SK-N-SH treated with all-trans-retinoic acid at 6 μM for 48 hours (cell line): ENCODE data around the gene CNPY4.
A peak's percentile ranks its signal among the peaks of the same experiment; 100 is the strongest.

Experiments used
- ATAC-seq: fragments of 200-7000 bp; cut with Tn5 transposase; 3 replicates; pipeline ENCODE4 v1.9.1; 2020; ENCODE audit warnings: mild to moderate bottlenecking, moderate library complexity
- ARNTL ChIP-seq: fragments of 450-650 bp; formaldehyde crosslinking; IDR thresholded peaks from 2 replicates; pipeline ENCODE4 v1.5.0; 2020; ENCODE audit warnings: low read depth, mild to moderate bottlenecking, moderate library complexity, borderline replicate concordance
- BACH2 ChIP-seq: fragments of 250-450 bp; sonication (Bioruptor Pico); IDR thresholded peaks from 2 replicates; pipeline ENCODE4 v1.9.0; 2021; ENCODE audit warnings: mild to moderate bottlenecking, borderline replicate concordance
- CSDC2 ChIP-seq: fragments of 250-450 bp; sonication (Bioruptor Pico); IDR thresholded peaks from 2 replicates; pipeline ENCODE4 v1.5.0; 2020; ENCODE audit warnings: mild to moderate bottlenecking, moderate library complexity
- GLIS3 ChIP-seq: fragments of 250-450 bp; sonication (Bioruptor Pico); IDR thresholded peaks from 2 replicates; pipeline ENCODE4 v1.5.0; 2020; ENCODE audit warnings: mild to moderate bottlenecking, moderate library complexity
- OSR1 ChIP-seq: fragments of 250-450 bp; sonication (Bioruptor Pico); IDR thresholded peaks from 2 replicates; pipeline ENCODE4 v1.8.0; 2022; ENCODE audit warnings: moderate library complexity, mild to moderate bottlenecking, inconsistent platforms
- RARB ChIP-seq: fragments of 250-450 bp; sonication (Bioruptor Pico); IDR thresholded peaks from 2 replicates; pipeline ENCODE4 v1.8.0; 2021; ENCODE audit warnings: mild to moderate bottlenecking, moderate library complexity
- SNAI2 ChIP-seq: fragments of 250-450 bp; sonication (Bioruptor Pico); IDR thresholded peaks from 2 replicates; pipeline ENCODE4 v1.5.0; 2020; ENCODE audit warnings: mild to moderate bottlenecking, moderate library complexity
- TCF4 ChIP-seq: fragments of 250-450 bp; sonication (Bioruptor Pico); IDR thresholded peaks from 2 replicates; pipeline ENCODE4 v1.8.0; 2021; ENCODE audit warnings: mild to moderate bottlenecking, moderate library complexity, borderline replicate concordance
- ZC3H10 ChIP-seq: fragments of 250-450 bp; sonication (Bioruptor Pico); IDR thresholded peaks from 2 replicates; pipeline ENCODE4 v1.5.1; 2021; ENCODE audit warnings: mild to moderate bottlenecking, moderate library complexity
- ZFP3 ChIP-seq: fragments of 250-450 bp; sonication (Bioruptor Pico); IDR thresholded peaks from 2 replicates; pipeline ENCODE4 v1.5.0; 2020; ENCODE audit warnings: mild to moderate bottlenecking, moderate library complexity
- ZNF565 ChIP-seq: fragments of 450-650 bp; formaldehyde crosslinking; conservative IDR thresholded peaks from 2 replicates; pipeline ENCODE4 v1.5.0; 2020; ENCODE audit warnings: low read depth, mild to moderate bottlenecking, moderate library complexity
- ZNF70 ChIP-seq: fragments of 450-650 bp; formaldehyde crosslinking; IDR thresholded peaks from 2 replicates; pipeline ENCODE4 v1.5.0; 2020; ENCODE audit warnings: mild to moderate bottlenecking, moderate library complexity
- TF ChIP-seq, protein P1 (sequence below): fragments of 250-450 bp; sonication (Bioruptor Pico); IDR thresholded peaks from 2 replicates; pipeline ENCODE4 v1.5.1; 2020; ENCODE audit warnings: low read depth, mild to moderate bottlenecking, moderate library complexity
- TF ChIP-seq, protein P2 (sequence below): fragments of 250-450 bp; sonication (Bioruptor Pico); IDR thresholded peaks from 2 replicates; pipeline ENCODE4 v1.5.1; 2021; ENCODE audit warnings: mild to moderate bottlenecking, moderate library complexity
- TF ChIP-seq, protein P3 (sequence below): fragments of 250-450 bp; sonication (Bioruptor Pico); IDR thresholded peaks from 2 replicates; pipeline ENCODE4 v1.8.0; 2021; ENCODE audit warnings: low read depth, mild to moderate bottlenecking, moderate library complexity, borderline replicate concordance
- TF ChIP-seq, protein P4 (sequence below): fragments of 250-450 bp; sonication (Bioruptor Pico); IDR thresholded peaks from 2 replicates; pipeline ENCODE4 v1.5.0; 2020; ENCODE audit warnings: mild to moderate bottlenecking, moderate library complexity
- TF ChIP-seq, protein P5 (sequence below): fragments of 250-450 bp; sonication (Bioruptor Pico); IDR thresholded peaks from 2 replicates; pipeline ENCODE4 v1.8.0; 2020; ENCODE audit warnings: mild to moderate bottlenecking, moderate library complexity, borderline replicate concordance

Gene CNPY4, protein sequence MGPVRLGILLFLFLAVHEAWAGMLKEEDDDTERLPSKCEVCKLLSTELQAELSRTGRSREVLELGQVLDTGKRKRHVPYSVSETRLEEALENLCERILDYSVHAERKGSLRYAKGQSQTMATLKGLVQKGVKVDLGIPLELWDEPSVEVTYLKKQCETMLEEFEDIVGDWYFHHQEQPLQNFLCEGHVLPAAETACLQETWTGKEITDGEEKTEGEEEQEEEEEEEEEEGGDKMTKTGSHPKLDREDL

DNA sequence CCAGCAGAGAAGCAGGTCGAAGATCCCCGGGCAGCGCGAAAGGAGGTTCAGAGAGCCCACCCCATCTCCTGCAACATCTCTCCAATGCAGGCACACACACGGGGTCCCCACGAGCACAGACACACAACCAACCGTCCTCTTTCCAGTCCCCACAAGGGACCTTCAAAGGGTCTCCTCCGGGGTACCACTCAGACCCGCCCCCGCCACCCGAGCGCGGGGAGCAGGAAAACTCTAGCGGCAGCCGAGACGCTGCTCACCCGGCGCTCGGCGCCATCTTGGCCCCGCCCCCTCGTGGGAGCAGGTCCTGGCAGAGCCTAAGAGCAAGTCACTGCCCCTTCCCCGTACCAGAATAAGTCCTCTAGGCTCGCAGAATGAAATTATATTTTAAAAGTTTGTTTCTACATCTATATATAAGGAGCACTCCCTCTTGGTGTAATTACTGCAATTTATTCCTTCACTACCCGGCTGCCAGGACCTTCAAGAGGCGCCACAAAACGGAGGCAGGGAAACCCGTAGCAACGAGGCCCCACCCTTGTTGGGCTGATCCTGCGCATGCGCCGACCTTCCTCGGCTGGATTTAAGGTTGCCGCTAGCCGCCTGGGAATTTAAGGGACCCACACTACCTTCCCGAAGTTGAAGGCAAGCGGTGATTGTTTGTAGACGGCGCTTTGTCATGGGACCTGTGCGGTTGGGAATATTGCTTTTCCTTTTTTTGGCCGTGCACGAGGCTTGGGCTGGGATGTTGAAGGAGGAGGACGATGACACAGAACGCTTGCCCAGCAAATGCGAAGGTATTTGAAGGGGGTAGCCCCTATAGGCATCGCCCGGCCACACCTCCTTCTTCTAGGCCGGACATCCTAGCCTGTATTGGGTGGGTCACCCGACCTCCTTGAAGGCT, at the start of gene CNPY4, which contains the start of gene TAF6:
Gene CNPY4, plus strand, starts transcription at position 563 of the 898 bp plus-strand sequence. Its CDS starts 111 bp downstream, at position 674.
Gene TAF6, minus strand, starts transcription at position 287 of the 898 bp plus-strand sequence. CDS start 5,149 bp downstream, outside the sequence.
- peak; percentile 85 for ATAC-seq
- TF ChIP-seq RARB (CRISPR knock-in tag) (no peak), ZNF70 (CRISPR knock-in tag) (no peak), CSDC2 (CRISPR knock-in tag) (0 out of 2 replicates have a peak, but pooled peaks have one; percentile 50), ARNTL (CRISPR knock-in tag) (no peak), ZNF565 (CRISPR knock-in tag) (no peak), SNAI2 (CRISPR knock-in tag) (no peak), OSR1 (CRISPR knock-in tag) (no peak), ZC3H10 (no peak), GLIS3 (no peak), BACH2 (CRISPR knock-in tag) (no peak)
- TF ChIP-seq, protein P1, sequence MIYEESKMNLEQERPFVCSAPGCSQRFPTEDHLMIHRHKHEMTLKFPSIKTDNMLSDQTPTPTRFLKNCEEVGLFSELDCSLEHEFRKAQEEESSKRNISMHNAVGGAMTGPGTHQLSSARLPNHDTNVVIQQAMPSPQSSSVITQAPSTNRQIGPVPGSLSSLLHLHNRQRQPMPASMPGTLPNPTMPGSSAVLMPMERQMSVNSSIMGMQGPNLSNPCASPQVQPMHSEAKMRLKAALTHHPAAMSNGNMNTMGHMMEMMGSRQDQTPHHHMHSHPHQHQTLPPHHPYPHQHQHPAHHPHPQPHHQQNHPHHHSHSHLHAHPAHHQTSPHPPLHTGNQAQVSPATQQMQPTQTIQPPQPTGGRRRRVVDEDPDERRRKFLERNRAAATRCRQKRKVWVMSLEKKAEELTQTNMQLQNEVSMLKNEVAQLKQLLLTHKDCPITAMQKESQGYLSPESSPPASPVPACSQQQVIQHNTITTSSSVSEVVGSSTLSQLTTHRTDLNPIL (CRISPR knock-in tag): no peak
- TF ChIP-seq, protein P2, sequence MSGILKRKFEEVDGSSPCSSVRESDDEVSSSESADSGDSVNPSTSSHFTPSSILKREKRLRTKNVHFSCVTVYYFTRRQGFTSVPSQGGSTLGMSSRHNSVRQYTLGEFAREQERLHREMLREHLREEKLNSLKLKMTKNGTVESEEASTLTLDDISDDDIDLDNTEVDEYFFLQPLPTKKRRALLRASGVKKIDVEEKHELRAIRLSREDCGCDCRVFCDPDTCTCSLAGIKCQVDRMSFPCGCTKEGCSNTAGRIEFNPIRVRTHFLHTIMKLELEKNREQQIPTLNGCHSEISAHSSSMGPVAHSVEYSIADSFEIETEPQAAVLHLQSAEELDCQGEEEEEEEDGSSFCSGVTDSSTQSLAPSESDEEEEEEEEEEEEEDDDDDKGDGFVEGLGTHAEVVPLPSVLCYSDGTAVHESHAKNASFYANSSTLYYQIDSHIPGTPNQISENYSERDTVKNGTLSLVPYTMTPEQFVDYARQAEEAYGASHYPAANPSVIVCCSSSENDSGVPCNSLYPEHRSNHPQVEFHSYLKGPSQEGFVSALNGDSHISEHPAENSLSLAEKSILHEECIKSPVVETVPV (CRISPR knock-in tag): no peak
- TF ChIP-seq, protein P3, sequence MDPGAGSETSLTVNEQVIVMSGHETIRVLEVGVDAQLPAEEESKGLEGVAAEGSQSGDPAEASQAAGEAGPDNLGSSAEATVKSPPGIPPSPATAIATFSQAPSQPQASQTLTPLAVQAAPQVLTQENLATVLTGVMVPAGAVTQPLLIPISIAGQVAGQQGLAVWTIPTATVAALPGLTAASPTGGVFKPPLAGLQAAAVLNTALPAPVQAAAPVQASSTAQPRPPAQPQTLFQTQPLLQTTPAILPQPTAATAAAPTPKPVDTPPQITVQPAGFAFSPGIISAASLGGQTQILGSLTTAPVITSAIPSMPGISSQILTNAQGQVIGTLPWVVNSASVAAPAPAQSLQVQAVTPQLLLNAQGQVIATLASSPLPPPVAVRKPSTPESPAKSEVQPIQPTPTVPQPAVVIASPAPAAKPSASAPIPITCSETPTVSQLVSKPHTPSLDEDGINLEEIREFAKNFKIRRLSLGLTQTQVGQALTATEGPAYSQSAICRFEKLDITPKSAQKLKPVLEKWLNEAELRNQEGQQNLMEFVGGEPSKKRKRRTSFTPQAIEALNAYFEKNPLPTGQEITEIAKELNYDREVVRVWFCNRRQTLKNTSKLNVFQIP (CRISPR knock-in tag): no peak
- TF ChIP-seq, protein P4, sequence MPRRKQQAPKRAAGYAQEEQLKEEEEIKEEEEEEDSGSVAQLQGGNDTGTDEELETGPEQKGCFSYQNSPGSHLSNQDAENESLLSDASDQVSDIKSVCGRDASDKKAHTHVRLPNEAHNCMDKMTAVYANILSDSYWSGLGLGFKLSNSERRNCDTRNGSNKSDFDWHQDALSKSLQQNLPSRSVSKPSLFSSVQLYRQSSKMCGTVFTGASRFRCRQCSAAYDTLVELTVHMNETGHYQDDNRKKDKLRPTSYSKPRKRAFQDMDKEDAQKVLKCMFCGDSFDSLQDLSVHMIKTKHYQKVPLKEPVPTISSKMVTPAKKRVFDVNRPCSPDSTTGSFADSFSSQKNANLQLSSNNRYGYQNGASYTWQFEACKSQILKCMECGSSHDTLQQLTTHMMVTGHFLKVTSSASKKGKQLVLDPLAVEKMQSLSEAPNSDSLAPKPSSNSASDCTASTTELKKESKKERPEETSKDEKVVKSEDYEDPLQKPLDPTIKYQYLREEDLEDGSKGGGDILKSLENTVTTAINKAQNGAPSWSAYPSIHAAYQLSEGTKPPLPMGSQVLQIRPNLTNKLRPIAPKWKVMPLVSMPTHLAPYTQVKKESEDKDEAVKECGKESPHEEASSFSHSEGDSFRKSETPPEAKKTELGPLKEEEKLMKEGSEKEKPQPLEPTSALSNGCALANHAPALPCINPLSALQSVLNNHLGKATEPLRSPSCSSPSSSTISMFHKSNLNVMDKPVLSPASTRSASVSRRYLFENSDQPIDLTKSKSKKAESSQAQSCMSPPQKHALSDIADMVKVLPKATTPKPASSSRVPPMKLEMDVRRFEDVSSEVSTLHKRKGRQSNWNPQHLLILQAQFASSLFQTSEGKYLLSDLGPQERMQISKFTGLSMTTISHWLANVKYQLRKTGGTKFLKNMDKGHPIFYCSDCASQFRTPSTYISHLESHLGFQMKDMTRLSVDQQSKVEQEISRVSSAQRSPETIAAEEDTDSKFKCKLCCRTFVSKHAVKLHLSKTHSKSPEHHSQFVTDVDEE: no peak
- TF ChIP-seq, protein P5, sequence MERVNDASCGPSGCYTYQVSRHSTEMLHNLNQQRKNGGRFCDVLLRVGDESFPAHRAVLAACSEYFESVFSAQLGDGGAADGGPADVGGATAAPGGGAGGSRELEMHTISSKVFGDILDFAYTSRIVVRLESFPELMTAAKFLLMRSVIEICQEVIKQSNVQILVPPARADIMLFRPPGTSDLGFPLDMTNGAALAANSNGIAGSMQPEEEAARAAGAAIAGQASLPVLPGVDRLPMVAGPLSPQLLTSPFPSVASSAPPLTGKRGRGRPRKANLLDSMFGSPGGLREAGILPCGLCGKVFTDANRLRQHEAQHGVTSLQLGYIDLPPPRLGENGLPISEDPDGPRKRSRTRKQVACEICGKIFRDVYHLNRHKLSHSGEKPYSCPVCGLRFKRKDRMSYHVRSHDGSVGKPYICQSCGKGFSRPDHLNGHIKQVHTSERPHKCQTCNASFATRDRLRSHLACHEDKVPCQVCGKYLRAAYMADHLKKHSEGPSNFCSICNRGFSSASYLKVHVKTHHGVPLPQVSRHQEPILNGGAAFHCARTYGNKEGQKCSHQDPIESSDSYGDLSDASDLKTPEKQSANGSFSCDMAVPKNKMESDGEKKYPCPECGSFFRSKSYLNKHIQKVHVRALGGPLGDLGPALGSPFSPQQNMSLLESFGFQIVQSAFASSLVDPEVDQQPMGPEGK (CRISPR knock-in tag): peak; percentile 13; the same call in 1 of the 2 replicates

DNA sequence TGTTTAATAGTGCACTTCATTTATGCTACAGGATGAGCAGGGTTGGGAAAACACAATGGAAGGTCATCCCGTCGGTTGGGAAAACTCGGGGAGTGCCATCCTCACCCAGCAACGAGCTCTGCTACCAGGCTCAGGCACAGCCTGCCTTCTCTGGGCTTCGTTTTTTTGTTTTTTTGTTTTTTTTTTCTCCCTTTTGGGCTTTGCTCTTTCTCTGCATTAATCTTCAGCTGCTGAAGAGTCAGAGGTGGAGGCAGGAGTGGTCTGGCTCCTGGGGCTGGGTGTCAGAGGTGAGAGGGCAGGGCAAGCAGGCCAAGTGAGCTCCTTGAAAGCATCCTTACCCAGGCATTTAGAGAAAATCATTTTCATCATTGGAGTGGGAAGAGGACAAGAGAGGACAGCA, 49.4 kb upstream of the CNPY4 start:
- no peak for ATAC-seq
- TF ChIP-seq, protein P3 (CRISPR knock-in tag): no peak
- TF ChIP-seq, protein P5 (CRISPR knock-in tag): no peak
- TF ChIP-seq ZC3H10: no peak
- TF ChIP-seq TCF4 (CRISPR knock-in tag): no peak
- no peak for TF ChIP-seq ZNF565 (CRISPR knock-in tag)
- TF ChIP-seq ARNTL (CRISPR knock-in tag): no peak
- TF ChIP-seq GLIS3: no peak
- TF ChIP-seq, protein P4: no peak
- TF ChIP-seq SNAI2 (CRISPR knock-in tag): no peak
- TF ChIP-seq, protein P1 (CRISPR knock-in tag): no peak
- TF ChIP-seq ZFP3 (CRISPR knock-in tag): no peak
